OCI-LY1 (cell line): ENCODE measurements around the gene ELSPBP1.

Experiments used
- CTCF ChIP-seq: fragments of 200-600 bp; sonication (generic), shearing (Covaris generic); IDR thresholded peaks from 2 replicates; pipeline ENCODE4 v1.5.1; 2017; ENCODE audit warnings: mild to moderate bottlenecking, antibody characterized with exemption, low read length, moderate library complexity, mixed read lengths
- EZH2 ChIP-seq: fragments of 200-600 bp; sonication (generic), shearing (Covaris generic); IDR thresholded peaks from 2 replicates; pipeline ENCODE4 v1.8.0; 2017; ENCODE audit warnings: borderline replicate concordance, mixed run types, mild to moderate bottlenecking, antibody characterized with exemption, low read length, moderate library complexity, mixed read lengths

DNA sequence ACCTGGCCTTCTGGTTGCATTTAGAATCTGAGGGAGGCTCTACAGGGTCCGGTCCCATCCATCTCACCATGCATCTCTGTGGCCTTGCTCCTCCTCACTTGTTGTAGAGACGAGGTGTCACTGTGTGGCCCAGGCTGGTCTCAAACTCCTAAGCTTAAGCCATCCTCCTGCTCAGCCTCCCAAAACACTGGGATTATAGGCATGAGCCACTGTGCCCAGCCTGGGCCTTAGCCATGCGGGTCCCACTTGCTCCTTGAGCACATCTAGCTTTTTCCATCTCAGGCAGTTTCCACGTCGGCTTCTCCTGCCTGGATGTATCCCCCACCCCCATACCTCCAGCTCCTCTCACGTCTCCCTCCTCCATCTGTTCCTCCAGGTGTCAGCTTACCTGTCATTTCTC is 9.8 kb downstream of the ELSPBP1 start:
- TF ChIP-seq CTCF, result no peak
- no peak for TF ChIP-seq EZH2
